HG03558 (cell line): ENCODE measurements around the gene CYB561.

Experiments used
- ATAC-seq: cut with Tn5 transposase; IDR thresholded peaks from one replicate; pipeline ENCODE4 v1.9.1; 2021; ENCODE audit warnings: moderate number of reproducible peaks; ENCODE audit not compliant: unreplicated experiment; ENCODE audit errors: extremely low read depth

CYB561 gene

DNA sequence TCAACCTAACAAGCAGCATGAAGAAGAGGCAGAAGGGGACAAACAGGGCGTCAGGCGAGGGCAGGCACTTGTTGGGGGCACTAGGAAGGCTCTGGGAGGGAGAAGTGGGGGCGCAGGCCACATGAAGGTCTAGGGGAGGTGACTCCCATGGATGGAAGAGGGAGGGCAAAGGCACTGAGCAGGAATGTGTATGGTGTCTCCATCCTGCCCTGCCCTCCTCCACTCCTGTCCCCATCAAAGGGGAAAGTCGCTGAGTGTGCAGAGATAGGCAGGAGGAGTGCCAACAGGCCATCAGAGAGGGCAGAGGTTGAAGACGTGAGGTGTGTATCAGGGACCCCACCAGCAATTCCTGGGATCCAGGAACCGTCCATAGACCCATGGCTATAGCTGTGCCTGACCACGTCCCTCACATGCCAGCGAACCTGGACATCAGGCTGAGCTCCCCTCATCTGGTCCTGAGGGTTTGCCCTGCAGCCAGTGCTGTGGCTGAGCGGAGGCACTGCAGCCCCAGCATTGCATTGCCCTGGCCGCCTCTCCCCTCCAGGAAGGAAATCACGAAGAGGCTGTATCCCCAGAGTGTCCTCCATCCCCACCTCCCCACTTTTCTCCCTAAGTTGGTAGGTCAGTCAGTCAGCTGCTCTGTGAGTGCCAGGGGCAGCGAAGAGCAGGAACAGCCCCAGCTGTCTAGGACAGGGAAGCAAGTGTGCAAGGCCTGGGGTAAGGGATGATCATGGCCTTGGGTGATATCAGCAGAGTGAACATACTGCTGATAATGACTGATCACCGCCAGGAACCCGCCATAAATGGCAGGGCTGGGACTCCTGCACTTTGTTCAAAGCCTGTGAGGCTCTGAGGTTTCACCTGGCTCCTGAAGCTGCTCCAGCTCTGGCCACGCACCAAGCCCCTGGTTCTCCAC is 6.2 kb upstream of the CYB561 start:
- ATAC-seq = no peak

DNA sequence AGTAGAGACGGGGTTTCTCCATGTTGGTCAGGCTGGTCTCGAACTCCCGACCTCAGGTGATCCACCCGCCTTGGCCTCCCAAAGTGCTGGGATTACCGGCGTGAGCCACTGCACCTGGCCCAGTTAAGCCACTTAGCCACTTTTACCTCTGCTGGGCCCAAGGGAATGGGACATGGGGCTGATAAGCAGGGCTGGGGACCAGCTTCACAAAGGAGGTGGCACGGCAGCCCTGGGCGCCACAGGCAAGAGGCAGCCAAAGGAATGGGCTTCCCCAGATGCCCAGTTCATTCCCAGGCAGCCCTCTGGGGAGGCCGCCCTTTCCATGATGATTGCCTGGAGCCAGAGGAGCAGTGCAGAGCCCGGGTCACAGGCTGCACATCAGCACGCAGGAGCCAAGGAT is 5.0 kb upstream of the CYB561 start:
- no peak for ATAC-seq

DNA sequence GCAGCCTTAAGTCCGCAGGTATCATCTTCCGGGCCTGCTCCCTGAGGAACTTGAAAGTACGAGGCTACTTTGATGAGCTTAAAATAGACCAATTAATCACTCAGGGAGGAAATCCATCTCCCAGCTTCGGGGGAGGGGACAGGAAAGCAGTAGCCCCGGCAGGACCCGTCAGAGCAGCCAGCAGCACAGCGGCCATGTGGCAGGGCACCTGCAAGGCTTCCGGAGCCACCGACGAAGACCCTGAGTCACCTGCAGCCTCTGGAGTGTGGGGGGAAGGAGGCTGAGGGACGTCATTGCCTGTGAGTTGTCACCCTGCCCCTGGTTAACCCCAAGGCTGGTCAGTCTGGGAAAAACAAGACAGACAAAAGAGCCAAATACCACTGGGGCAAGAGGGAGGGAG is 4.4 kb upstream of the CYB561 start:
- no peak for ATAC-seq

DNA sequence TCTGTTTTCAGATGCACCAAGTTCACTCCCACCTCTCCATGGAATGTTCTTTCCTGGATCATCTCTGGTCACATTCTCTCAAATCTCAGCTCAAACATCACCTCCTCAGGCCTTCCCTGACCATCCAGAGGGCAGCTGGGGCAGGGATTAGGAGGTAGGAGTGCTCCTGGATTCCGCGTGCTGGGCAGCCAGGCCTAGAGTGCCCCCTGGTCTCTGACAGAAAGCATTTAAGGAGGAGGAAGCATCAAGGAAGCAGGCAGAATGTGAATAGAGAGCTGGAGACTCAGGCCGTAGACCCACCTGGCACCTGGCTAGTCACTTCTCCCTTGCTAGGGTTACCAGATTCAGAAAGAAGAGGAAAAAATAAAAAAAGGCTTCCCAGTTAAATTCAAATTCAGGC is 2.5 kb upstream of the CYB561 start:
- ATAC-seq = no peak

DNA sequence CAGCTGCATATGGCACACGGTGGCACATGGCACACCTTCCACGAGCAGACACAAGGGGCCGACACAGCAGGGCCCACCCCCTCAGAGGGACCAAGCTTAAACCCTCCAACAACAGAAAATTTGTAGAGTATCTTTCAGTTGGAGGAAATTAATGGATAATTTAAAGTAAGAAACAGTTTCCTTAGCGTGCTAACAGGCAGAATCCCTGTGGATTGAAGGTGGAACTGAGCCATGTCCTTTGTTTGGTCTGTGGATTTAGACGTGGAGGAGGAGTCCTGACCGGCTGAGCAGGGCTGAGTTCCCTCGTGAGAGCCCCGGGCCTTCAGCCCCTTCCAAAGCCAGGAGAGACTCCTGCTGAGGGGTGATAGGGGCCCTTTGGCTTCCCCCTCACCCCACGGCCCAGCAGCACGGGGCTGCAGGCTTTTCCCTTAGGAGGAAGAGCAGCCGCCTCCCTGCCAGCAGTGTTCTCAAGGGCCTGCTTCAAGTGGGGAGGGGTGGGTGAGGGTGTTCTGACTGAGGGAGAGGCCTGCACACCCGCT is 1.4 kb upstream of the CYB561 start:
- no peak for ATAC-seq

DNA sequence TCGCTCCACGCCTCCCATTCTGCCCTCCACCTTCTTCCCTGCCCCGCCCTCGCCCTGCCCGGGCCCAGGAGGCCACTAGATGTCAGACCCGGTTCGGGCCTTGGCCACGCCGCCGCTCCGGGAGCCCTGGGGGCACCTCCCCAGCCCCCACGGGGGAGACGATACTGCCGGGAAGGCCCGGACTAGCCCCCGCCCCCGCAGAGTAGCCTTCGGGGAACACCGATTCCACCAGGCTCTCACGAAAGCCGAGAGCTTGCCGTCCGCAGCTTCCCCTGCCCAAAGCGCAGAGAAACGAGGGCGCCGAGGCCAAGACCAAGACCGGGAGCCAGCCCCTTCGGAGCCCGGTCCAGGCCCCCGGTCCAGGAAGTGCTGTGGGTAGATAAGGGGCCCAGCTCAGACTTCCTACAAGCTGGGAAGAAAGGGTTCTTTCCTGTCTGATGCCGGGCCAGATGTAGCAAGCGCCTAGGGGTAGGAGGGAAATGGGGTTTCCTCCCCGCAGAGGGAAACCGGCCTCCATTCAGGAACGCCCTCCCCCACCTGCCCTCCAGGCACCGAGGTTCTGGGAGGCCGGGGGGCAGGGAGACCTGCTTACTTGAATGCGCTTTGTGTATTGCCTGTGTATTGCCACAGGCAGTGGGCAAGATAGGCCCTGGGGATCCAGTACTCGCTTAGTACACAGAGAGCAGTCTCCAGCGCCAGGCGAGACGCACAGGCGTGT is 806 bp upstream of the CYB561 start:
- ATAC-seq = no peak

DNA sequence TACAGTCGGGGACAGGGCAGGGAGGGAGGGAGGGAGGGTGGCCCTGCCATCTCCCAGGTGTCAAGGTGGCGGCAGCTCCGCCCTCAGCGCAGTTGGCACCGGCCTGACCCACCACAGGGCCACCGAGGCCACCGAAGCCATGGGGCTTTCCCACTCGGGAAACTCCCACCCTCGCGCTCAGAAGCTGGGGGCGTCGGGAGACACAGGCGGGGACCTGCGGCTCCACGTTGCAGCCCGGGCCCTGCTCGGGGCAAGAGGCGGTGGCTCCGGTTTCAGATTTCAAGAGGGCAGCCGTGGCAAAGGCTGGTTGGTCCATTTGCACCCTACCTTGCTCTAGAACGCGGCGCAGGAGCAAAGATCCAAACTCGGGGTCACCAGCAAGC is 544 bp downstream of the CYB561 start:
- no peak for ATAC-seq

DNA sequence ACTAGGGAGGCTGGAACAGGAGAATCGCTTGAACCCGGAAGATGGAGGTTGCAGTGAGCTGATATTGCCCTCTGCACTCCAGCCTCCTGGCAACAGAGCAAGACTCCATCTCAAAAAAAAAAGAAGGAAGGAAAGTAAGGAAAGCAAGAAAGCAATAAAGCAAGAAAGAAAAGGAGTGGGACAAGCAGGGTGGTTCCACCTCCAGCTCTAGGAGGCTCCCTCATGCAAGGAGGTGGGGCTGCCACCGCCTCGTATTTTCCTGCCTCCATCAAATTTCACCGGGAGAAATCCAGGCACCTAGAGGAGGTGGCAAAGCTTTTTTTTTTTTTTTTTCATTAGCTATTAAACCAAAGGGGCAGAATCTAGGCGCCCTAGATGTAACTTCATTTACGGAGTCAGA is 1.0 kb downstream of the CYB561 start:
- ATAC-seq = no peak

DNA sequence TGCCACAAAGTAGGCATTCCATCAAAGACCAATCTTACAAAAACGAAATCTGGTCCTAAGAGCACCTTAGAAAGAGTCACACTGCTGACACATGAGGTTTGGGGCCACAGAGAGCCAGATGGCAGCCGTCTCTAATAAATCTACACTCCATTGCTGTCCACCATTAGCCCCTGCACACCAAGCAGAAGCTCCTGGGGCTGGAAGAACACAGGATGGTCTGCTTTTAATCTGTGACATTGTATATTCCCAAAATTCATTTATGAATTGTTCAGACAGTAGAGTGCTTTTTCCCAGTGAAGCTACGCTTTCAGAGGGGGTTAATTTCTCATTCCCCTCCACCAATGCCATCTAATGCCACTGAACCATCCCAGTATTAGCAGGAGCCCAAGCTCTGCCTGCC is 1.6 kb downstream of the CYB561 start:
- no peak for ATAC-seq

DNA sequence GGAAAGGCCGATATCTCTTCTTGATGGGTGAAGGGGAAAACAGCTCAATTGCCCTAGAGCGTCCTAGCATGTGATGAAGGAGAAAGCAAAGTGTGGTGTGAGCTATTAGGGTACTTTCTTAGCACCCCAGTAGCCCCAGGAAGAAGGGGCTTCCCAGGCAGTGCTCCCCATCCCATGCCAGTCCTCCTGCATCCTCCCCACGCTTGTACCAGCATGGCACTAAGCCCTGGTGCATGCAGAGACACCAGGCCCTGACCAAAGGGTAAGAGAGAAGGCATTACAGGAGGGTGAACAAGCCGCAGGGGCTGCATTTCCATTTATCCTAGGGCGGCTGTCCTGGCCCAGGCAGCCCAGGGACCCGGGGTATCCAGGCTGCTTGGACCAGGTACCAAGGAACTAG is 3.1 kb downstream of the CYB561 start:
- no peak for ATAC-seq

DNA sequence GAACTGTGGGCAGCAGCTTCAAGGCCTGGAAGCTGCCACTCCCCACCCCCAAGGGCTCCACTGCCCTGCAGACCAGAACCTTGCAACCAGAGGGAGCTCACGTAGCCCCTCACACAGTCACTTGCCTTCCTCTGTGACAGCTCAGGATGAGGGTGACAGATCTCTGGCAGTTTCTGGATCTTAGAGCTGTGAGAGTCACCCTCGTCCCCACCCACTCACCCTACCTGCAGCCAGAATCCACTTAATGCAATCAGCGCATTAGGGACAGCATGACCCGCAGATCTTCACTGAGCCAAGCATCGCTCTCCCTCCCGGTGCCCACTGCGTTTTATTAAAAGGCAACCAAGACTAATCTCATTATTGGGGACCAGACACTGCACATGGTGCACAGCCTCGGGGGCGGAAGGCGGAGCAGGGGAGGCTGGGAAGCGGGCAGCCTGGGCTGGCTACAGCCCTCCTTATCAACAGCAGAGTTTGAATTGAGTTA is 3.5 kb downstream of the CYB561 start:
- no peak for ATAC-seq

DNA sequence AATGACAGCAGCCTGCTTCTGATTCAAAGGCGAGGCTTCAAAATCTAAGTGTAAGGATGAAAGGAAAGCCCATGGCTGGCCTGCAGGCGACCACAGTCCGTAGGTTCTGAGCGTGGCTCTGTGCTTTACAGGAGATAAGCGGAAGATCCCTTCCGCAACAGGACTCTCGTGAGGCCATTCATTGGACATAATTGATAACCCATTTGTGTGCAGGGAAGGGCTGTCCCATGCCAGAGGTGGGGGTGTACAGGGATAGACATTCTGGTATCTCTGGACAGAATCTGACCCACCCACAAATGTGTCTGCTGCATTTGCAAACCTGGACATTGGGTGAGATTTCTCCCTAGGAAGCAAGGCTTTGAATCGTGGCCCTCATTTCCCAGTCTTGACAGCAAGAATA is 4.0 kb downstream of the CYB561 start:
- no peak for ATAC-seq

DNA sequence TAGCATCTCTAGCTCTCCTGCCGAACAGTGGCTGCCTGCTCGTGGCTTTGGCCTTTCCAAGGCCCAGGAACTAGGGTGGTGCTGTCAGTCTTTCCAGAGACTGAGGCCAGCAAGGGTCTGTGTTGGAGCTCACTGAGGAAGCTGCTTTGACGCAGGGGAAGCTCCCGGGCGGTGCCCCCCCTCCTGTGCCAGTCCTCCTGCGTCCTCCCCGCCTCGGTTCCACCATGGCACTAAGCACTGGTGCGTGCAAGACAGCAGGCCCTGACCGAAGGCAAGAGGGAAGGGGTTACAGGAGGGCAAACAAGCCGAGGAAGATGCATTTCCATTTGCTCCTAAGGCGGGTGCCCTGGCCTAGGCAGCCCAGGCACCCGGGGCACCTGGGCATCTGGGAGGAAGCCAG is 4.5 kb downstream of the CYB561 start:
- ATAC-seq = no peak

DNA sequence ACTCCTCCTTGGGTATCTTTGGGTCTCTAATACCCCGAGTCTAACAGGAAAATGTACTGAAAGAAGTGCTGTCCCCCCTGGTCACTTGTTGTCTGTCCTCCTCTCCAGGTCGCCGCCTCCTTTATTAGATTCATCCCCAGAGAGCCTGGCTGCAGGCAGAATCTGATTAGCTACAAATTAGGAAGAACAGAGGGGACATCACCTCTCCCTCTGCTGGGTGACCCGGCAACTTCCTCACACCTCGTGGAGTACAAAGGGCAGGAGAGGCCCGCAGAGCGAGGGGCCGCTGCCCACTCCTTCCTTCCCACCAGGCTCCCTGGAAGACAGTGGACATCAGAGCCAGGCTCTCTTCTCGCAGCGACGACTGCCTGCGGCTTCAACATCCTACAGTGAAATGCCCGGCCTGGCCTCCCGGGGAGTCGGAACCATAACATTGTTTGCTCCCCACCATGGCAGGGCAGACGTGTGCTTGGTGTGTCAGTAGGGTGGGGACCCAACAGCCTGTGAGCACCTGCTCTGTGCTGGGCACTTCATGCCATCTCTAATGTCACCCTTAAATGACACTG is 5.3 kb downstream of the CYB561 start:
- ATAC-seq = no peak

DNA sequence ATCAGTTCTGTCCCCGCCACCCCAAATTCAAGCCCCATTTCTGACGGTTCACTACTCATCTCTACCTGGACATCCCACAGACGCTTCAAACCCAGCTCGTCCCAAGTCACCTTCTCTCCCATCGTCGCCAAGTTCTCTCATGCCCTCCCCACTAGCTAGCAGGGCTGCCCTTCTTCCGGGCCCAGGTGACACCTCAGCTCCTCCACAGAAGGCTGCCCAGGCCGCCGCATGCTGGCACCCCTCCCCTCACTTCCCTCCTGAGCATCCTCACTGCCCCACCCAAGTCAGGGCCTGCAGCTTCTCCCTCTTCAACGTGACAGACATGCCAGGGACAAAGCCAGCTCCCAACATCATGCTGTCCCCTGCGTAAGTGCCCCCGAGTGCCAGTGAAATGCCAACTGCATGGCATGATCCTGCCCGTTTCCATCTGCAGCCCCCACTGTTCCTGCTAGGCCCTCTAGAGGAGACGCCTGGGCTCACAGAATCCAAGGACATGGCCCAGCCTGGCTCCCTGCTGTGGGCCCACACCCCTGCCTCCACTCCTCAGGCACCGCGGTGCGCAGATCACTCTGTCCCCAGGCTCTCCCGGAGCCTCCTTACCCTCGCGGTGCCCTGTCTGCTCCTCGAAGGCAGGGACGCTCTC is 5.9 kb downstream of the CYB561 start:
- no peak for ATAC-seq

DNA sequence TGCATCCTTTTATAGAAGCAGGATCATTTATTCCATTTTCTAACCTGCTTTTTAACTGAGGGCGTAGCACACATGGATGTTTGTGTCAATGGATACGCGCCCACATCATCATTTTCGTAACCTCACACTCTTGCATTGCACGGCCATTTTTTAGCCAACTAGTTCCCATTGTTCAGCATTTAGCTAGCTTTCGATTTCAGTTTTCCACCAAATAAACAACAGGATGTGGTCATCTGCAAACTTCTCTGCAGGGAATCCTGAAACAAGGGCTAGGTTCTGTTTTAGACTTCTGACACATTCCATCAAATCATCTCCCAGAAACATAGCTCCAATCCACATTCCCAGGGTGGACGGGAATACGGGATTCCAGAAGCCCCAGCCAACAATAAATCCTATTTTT is 6.4 kb downstream of the CYB561 start:
- no peak for ATAC-seq

DNA sequence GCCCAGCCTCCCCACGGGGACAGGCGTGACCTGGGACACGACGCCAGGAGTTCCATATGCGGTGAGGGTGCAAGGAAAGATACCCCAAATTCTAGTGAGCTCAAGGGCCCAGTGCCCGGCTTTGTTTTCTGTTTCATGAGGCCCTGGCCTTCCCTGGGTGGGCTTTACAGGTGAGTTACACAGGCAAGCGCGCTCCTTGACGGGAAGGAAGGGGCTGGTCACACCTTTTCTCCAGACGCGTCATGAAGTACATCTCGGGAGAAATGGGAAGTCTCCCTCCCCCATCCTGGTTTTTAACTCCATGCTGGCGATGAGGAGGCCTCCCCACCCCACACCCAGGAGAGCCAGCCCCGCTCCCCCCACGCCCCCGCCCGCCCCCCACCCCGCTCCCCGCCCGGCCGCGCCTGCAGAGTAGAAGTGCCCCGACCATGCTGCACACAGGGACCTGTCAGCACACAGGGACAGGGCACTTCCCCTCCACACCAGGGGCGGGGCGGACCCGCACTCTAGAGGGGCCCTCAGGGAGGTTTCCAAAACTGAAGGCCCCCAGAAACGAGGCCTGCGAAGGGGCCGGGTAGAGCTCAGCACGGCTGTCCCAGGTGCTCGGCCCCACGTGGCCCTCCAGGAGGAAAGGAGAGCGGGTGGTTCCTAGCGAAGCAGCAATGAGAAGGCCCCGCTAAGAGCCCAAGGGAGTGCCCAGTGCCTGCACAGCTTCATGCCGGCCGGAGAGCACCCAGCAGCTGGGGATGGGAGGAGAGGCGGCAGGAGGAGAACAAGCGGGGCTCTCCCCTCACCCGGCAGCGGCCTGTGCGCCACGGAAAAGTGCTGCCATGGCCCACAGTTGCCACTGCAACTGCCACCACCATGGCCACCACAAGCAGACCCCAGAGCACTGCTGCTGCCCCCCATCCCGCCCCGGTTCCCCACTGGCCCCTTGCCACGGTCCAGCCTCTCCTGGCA is 7.7 kb downstream of the CYB561 start:
- ATAC-seq = no peak

DNA sequence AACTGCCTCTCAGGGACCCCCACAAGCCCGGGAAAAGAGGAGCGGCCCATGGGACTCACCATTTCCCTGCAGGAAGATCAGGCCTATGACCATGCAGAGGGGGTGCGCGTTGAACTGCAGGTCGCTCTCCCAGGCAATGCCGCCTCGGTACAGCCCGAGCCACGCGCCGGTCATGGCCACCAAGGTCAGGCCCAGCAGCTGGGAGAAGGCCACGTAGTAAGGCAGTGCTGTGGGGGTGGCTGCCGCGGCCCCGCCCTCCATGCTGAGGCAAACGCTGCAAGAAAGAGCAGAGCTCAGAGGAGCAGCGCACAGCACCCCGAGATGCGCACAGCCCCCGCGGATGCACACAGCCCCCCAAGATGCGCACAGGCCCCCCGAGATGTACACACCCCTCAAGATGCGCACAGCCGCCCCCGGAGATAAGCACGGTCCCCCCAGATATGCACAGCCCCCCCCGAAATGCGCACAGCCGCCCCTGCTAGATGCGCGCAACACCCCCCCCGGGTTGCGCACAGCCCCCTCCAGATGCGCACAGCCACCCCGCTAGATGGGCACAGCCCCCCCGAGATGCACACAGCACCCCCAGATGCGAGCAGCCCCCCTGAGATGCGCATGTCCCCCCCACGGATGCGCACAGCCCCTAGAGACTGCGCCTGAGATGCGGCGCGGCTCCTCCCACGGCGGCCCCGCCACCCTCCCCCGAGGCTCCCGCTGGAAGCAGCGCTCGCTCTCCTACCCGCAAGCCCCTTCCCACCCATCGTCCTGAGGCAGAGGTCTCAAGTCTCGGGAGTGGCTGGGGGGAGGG is 8.6 kb downstream of the CYB561 start:
- no peak for ATAC-seq
